ENCODE data around the gene SLC44A5.
"Not testable (repeated sequence)": the region's sequence is repeated elsewhere in the genome, so short reads cannot be mapped to it uniquely, and the experiment has no call there.

SLC44A5 gene

GRCh38 chr1:75394386-75395139 lies 216.4 kb downstream of the SLC44A5 start:
- Histone ChIP-seq H3K79me2 (ENCODE audit: insufficient read depth, low read length) (no peaks in the 10 kb centered on the region), H2AFZ (ENCODE audit: low read depth, low read length) (no peak overlapping the region)
- no peak for ATAC-seq (ENCODE audit: insufficient read depth, low read depth)

GRCh38 chr1:75392278-75392677 lies 218.6 kb downstream of the SLC44A5 start:
- Histone ChIP-seq H3K9ac (ENCODE audit: low read depth, low read length) (no peak overlapping the region), H3K4me1 (ENCODE audit: insufficient read depth, low read length) (no peaks in the 10 kb centered on the region), H3K79me2 (ENCODE audit: insufficient read depth, low read length) (no peaks in the 10 kb centered on the region), H3K9me3 (ENCODE audit: insufficient read depth, low read length, severe bottlenecking) (no peaks in the 10 kb centered on the region), H3K36me3 (ENCODE audit: insufficient read depth, low read length) (no peaks in the 10 kb centered on the region), H3K4me2 (ENCODE audit: insufficient read depth, low read length) (no peak overlapping the region), H2AFZ (ENCODE audit: low read depth, low read length) (no peak overlapping the region), H4K20me1 (ENCODE audit: insufficient read depth, low read length) (no peaks in the 10 kb centered on the region), H3K4me3 (ENCODE audit: low read depth in 1 of 2, low read length in 2 of 2) (no peak overlapping the region), H3K27ac (ENCODE audit: low read length) (no peak overlapping the region), H3K27me3 (ENCODE audit: insufficient read depth, low read length, poor library complexity) (no peaks in the 10 kb centered on the region)
- DNase-seq (no peak), ATAC-seq (ENCODE audit: insufficient read depth, low read depth) (no peak)
- no peak for TF ChIP-seq CTCF (IDR thresholded peaks at IDR 0.05; ENCODE audit: borderline replicate concordance, extremely low read depth, low read length, poor library complexity, severe bottlenecking)
- TF ChIP-seq EZH2 (IDR thresholded peaks at IDR 0.05; ENCODE audit: borderline replicate concordance, low read depth, low read length, severe bottlenecking), result no peak

More at GRCh38 chr1:75394386-75395139, 216.4 kb downstream of the SLC44A5 start:
- H3K4me3 ChIP-seq (ENCODE audit: low read depth in 1 of 2, low read length in 2 of 2), result no peak overlapping the region
- H3K4me1 ChIP-seq (ENCODE audit: insufficient read depth, low read length), result no peaks in the 10 kb centered on the region
- H3K36me3 ChIP-seq (ENCODE audit: insufficient read depth, low read length), result no peaks in the 10 kb centered on the region
- no peak for DNase-seq
- TF ChIP-seq CTCF (IDR thresholded peaks at IDR 0.05; ENCODE audit: borderline replicate concordance, extremely low read depth, low read length, poor library complexity, severe bottlenecking), result no peak
- TF ChIP-seq EZH2 (IDR thresholded peaks at IDR 0.05; ENCODE audit: borderline replicate concordance, low read depth, low read length, severe bottlenecking), result no peak
- H3K27me3 ChIP-seq (ENCODE audit: insufficient read depth, low read length, poor library complexity), result no peaks in the 10 kb centered on the region
- H3K27ac ChIP-seq (ENCODE audit: low read length), result no peak overlapping the region
- H3K9ac ChIP-seq (ENCODE audit: low read depth, low read length), result no peak overlapping the region
- no peak overlapping the region for H3K4me2 ChIP-seq (ENCODE audit: insufficient read depth, low read length)
- no peaks in the 10 kb centered on the region for H4K20me1 ChIP-seq (ENCODE audit: insufficient read depth, low read length)
- no peaks in the 10 kb centered on the region for H3K9me3 ChIP-seq (ENCODE audit: insufficient read depth, low read length, severe bottlenecking)

- not testable (repeated sequence) for H3K27ac ChIP-seq (ENCODE audit: low read length); ATAC-seq (ENCODE audit: insufficient read depth, low read depth); H3K79me2 ChIP-seq (ENCODE audit: insufficient read depth, low read length); H3K4me2 ChIP-seq (ENCODE audit: insufficient read depth, low read length); H3K27me3 ChIP-seq (ENCODE audit: insufficient read depth, low read length, poor library complexity); H3K4me1 ChIP-seq (ENCODE audit: insufficient read depth, low read length); H3K9ac ChIP-seq (ENCODE audit: low read depth, low read length); H2AFZ ChIP-seq (ENCODE audit: low read depth, low read length); H3K36me3 ChIP-seq (ENCODE audit: insufficient read depth, low read length); H3K4me3 ChIP-seq (ENCODE audit: low read depth in 1 of 2, low read length in 2 of 2); DNase-seq; H3K9me3 ChIP-seq (ENCODE audit: insufficient read depth, low read length, severe bottlenecking); H4K20me1 ChIP-seq (ENCODE audit: insufficient read depth, low read length)
Measured at GRCh38 chr1:75375476-75376447, 235.2 kb downstream of the SLC44A5 start.
